Measurements from ENCODE around the gene RILPL2.
"Not testable (repeated sequence)": the region's sequence is repeated elsewhere in the genome, so short reads cannot be mapped to it uniquely, and the experiment has no call there.

Gene RILPL2, protein sequence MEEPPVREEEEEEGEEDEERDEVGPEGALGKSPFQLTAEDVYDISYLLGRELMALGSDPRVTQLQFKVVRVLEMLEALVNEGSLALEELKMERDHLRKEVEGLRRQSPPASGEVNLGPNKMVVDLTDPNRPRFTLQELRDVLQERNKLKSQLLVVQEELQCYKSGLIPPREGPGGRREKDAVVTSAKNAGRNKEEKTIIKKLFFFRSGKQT

DNA sequence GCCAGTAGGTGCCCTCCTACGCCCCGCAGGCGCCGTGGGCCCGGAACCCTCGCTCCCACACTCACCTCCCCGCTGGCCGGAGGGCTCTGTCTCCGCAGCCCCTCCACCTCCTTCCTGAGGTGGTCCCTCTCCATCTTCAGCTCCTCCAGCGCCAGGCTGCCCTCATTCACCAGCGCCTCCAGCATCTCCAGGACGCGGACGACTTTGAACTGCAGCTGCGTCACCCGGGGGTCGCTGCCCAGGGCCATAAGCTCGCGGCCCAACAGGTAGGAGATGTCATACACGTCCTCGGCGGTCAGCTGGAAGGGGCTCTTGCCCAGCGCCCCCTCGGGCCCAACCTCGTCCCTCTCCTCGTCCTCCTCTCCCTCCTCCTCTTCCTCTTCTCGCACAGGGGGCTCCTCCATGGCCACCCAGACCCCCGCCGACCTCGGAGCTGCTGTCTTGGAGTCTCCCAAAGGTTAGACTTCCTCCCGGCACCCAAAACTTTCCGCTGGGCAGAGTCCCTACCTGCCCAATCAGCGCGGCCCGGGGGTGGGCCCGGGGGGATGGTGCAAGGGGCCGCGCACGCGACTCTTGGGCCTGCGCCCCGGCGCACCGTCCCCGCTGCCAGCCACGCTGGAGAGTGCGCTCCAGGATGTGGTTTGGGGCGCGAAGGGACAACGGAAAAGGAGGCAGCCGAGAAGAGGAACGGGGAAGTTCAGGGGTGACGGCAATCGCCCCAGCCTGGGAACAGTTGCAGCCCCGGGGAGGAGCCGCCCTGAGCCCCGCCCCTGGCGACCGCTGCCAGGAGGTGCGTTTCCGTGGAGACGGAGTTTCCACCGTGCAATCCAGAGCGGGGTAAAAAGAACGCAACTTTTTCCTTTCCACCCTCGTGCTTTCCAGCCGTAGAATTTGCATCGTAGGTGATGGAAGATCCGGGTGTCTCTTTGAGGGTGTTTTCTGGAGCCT lies at the start of gene RILPL2:
Gene RILPL2 (minus strand): TSS at position 668 of the 948 bp plus-strand sequence. CDS start 264 bp downstream, at position 404.
- DNase-seq (ENCODE audit: low spot score) = peak; percentile 88

DNA sequence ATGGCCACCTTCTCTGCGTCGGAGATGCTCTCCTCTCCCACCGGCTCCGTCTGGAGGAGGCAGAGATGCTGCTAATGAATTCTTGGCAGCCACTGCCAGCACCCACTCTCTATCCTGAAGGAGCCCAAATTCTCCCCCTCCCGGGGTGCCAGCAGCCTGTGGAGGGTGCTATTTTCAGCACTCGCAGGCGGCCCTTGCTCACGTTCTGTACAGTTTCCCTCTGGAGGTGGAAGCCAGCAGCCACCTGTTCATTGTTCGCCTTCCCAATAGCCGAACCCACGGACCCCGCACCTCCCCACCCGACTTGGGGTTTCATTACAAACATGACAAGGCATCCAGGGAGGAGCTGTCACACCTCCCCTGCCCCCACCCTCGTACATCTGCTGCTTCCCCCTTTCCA lies 49.3 kb upstream of the RILPL2 start:
- DNase-seq (ENCODE audit: low spot score) = no peak

DNA sequence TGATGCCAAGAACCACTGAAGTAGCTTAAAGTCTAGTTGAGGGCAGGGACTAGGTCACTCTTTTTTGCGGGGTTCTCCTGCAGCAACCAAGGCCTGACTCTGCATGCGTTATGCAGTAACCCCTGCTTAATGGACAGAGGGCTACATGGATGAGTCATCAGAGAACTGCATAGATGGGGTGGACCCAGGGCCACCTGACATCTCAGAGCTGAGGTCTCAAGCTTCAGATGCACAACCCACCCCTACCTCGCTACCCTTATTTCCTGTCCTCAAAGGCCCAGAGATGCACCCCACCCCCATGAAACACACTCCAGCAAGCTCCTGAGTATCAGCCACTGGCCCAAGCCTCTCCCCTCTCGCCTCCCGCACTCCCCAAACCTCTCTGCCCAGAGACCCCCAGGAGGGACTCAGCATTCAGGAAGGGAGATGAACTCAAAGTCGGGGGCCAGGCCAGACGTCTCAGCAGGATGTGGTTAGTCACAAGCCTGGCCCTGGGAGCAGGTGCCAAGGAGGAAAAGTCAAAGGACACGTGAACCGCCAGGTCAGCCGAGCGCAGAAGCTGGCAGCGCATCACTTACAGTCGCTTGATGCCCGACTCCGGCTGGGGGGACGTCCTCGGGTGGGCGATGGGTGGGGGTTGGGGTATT lies 47.2 kb upstream of the RILPL2 start:
- DNase-seq (ENCODE audit: low spot score) = no peak

DNA sequence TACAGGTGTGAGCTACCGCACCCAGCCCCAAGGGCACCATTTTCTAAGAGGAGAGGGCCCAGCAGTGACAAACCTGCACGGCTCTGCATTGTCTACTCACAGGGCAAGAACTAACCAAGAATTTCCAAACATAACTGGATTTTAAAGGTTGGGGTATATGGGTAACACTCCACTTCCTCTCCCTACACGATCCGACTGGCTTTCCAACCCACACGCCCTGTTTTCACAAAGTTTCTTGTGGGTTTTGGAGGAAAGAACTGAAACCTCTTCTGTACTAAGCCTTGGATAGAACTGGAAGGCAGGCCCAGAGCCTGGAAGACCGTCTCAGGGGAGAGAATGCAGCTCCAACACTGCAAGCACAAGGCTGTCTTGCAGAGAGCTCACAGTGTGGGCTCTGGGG lies 46.4 kb upstream of the RILPL2 start:
- DNase-seq (ENCODE audit: low spot score) = no peak

DNA sequence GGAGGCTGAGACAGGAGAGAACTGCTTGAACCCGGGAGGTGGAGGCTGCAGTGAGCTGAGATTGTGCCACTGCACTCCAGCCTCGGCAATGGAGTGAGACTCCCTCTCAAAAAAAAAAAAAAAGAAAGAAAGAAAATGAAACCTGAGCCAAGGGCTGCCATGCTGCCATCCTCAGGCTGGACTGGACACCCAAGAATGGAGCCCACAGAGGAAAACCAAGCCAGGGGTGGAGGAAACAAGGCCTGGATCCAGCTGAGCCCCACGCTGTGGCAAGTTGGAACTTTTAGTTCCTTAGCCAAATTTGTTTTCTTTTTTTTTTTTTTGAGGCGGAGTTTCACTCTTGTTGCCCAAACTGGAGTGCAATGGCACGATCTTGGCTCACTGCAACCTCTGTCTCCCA lies 44.8 kb upstream of the RILPL2 start:
- not testable (repeated sequence) for DNase-seq (ENCODE audit: low spot score)

DNA sequence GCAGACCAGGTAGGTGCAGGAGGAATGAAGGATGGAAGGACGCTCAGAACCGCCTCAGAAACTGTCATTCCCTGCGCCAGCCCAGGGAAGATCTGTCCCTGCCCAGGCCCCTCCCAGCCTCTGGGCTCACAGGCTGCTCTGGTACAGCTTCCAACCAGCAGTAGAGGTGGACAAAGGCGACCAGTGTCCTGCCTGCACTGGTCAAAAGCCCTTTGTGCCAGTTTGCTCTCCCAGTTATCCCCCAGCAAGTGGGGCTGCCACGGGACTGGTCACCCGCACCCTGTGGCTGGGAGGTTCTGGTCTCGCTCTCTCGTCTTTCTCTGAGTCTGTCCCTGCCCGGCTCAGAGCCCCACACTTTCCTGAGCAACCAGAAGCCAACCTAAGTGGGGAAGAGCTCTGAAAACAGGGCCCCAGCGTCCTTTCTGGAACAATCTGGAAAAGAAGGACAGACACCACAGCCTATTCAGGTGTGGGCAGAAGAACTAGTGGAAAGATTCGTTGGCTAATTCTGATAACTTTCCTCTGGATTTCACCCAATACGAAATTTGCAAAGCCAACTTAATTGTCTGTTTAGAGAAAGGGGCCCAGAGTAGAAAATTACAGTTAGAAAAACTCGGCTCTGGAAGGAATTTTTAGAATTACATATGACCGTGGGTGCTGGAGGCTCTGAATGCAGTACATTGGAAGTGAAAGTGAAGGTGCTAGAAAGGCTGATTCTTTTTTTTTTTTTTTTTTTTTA lies 43.1 kb upstream of the RILPL2 start:
- DNase-seq (ENCODE audit: low spot score) = no peak

DNA sequence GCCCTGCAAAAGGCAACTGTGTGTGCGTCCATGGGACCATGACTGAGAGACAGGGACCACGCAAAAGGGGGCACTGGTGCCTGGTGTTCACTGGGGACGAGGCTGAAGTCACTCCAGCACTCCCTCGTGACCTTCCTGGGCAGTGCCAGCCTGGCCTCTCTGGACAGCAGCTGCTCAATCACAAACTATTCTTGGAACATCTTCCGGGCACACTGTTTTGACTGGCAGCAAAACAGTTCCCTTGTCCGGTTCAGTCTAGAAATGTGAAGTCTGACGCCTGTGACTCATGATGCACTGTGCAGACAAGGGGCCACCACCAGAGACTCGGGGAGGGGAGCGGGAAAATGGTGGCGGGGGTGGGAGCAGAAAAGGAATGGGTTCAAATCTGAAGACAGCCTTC lies 42.3 kb upstream of the RILPL2 start:
- no peak for DNase-seq (ENCODE audit: low spot score)

DNA sequence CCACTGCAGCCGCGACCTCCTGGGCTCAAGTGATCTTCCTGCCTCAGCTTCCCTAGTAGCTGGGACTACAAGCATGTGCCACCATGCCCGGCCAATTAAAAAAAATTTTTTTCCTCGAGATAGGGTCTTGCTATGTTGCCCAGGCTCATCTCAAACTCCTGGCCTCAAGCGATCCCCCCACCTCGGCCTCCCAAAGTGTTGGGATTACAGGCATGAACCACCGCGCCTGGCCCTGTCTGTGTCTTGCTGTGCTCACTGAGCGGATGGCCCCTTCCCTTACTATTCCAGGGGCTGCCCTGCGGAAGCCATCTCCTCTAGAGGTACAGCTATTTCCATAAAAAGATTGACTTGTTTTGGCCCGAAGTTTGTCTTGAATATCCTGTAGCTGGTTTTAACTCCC lies 41.6 kb upstream of the RILPL2 start:
- DNase-seq (ENCODE audit: low spot score) = no peak

DNA sequence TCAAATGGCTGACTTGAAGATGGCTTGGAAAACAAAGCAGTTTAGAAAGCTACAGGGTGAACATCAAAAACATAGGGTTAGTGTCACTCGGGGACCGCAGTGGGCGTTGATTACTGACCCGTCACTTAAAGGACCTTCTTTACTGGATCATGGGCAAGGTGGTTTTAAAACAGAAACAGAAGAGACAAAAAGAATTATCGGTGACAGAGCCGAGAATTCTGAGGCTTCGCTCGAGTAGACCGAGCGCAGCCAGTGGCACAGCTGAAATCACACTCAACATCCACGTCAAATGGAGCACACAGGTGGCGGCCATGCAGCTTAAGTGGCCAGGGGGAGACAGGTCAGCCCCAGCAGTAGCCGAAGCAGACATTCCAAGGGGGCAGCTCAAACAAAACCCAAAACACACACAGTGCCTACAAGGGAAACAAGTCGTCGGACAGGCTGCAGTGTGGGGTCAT lies 38.8 kb upstream of the RILPL2 start:
- no peak for DNase-seq (ENCODE audit: low spot score)

DNA sequence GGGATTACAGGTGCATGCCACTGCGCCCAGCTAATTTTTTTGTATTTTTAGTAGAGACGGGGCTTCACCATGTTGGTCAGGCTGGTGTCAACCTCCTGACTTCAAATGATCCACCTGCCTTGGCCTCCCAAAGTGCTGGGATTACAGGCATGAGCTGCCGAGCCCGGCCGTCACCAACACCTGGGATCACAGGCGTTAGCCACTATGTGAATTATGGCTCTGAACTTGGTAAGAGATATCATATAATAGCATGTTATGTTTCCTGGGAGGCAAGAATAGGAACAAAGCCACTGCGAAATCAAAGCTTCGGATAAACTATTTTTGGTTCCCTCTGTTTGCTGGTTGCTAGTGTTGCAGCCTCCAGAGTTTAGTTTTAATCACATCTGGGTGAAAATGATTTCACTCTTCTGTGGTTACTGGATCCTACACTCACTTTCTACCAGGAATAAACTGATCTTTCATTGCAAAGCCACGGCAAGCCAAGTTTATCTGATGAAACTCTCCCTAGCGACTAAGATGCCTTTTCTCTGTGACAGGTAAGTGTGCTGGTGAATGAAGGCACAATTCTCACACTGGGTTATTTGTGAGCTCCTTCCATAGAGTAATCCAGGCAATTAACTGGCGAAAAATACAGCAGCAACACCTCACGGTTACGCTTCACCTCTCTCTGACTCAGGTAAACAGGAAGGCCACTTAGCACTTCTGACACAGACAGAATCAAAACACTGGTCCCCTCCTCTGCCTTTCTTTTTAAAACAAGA lies 38.2 kb upstream of the RILPL2 start:
- no peak for DNase-seq (ENCODE audit: low spot score)

DNA sequence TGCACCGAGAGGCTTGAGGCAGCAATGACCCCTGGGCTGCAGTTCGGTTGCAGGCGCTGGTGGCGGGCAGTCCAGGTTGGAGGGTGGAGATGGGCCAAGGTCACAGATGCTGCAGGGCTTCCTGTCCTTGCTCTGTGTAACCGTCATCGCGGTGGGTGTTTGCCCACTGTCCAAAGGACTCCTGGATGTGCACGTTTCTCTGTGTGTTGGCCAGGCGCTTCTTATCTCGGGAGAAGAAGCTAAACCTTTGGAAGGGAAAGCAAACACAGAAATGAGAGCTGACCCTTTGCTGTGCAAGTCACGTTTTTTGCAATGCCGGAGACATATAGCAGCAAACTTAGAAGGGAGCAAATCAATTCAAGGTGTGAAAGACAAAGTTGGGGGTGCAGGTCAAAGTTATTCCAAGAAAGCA lies 36.0 kb upstream of the RILPL2 start:
- no peak for DNase-seq (ENCODE audit: low spot score)

DNA sequence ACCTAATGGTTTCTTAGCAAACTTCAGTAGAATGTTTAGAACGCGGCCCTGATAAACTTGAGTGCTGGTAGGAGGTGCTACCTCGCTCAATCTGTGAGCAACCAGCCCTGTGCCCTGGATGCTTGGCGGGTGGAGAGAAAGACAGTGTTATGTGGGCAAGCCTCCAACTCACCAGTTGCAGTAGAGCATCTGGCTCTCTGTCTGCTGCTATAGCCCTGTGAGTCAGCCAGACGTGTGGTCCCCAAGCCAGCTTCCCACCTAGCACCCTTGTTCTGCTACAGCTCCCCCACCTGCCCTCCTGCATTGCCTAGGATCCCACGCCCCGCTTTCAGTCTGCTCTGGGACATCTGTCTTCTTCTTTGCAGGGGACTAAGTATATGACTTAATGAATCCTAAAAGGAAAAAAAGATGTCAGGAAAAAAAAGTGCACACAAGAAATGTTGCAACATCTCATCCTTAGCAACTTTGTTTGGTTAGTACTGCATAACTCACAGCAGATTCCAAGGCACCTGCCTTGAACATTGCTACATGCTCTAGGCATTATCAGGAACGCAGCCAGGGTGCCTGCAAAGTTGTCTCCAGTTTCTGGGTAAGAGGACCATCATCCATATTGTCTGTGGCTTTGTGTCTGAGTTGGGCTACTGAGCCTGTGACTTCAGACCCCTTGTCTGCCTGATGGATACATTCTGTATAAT lies 35.0 kb upstream of the RILPL2 start:
- DNase-seq (ENCODE audit: low spot score) = no peak

DNA sequence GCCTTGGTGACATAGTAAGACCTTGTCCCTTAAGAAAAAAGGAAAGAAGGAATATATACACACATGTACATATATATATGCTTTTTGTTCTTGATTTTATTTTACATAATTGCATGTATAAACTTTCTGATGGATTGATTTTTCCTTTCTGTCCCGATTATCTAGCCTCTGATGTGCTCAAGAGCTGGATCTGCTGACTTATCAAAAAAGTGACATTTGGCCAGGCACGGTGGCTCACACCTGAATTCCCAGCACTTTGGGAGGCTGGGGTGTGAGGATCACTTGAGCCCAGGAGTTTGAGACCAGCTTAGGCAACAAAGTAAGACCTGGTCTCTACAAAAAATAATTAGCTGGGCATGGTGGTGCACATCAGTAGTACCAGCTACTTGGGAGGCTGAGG lies 33.5 kb upstream of the RILPL2 start:
- DNase-seq (ENCODE audit: low spot score) = no peak

DNA sequence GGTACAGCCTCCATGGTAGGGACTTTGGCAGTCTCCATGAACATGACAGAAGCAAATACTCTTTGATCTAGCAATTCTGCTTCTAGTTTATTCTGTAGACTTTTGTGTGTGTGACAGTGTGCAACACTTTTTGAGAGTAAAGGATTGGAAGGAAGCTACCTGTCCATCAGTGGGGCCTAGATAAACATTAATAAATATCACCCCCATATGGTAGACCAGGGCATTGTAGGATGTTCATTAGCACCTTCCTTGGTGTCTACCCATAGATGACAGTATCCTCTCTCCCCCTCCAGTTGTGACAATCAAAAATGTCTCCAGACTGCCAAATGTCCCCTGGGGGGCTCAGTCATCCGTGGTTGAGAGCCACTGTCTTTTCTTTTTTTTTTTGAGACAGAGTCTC lies 32.3 kb upstream of the RILPL2 start:
- DNase-seq (ENCODE audit: low spot score) = no peak

DNA sequence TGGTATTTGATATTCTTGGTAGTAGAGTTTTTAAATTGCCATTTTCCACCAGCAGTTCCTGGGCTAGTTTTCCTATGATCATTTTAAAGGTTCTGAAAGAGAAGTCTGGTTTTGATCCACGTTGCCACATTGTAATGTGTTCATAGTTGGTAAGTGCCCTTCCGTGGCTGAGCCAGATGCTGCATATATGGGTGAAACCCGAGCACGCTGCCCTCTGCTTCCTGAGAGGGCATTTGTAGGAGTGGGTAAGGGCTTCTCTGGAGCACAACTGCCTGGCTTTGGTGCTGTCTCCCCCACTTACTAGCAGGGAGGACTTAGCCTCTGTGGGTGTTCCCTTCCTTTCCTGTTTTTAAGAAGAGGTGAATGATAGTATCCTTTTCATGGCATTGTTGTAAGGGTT lies 28.6 kb upstream of the RILPL2 start:
- no peak for DNase-seq (ENCODE audit: low spot score)

DNA sequence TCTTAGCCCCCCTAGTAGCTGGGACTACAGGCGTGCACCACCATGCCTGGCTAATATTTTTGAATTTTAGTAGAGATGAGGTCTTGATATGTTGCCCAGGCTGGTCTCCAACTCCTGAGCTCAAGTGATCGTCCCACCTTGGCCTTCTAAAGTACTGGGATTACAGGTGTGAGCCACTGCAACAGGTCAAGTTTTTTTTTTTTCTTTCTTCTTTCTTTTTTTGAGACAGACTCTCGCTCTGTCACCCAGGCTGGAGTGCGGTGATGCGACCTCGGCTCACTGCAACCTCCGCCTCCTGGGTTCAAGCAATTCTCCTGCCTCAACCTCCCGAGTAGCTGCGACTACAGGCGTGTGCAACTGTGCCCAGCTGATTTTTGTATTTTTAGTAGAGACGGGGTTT lies 26.7 kb upstream of the RILPL2 start:
- not testable (repeated sequence) for DNase-seq (ENCODE audit: low spot score)

DNA sequence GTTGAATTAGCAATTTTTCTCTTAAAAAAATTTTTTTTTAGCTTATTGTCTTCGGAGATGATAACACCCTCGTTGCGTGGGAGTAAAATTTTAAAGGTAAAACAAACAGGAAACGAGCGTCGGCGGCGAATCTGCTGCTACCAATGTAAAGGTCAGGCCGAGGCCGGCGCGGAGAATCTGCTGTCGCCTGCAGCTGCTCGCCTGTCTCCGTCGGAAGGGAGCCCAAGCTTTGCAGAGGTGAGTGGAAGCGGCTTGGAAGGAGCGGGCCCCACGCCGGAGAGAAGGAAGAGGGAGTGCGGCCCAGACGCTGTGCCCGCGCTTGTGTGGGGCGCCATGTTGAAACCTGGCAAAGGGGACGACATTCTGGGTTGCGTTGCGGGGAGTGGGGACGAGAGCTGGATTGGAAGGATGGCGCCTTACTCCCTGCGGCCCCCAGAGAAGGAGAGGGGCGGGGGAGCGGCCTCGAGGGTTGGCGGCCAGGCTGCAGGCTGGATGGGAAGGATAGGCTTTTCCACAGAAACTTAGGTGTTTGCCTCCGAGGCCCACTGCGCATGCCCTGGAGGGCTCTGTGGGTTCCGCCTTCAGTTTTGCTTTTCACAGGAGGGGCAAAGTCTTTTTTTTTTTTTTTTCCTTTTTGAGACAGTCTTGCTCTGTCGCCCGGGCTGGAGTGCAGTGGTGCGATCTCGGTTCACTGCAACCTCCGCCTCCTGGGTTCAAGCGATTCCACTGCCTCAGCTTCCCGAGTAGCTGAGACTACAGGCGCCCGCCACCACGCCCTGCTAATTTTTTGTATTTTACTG lies 21.7 kb upstream of the RILPL2 start, which contains the start of gene SNRNP35:
Gene SNRNP35 (plus strand): TSS at position 160 of the 800 bp plus-strand sequence. CDS start 7,402 bp downstream, outside the sequence.
- DNase-seq (ENCODE audit: low spot score) = peak; percentile 82

DNA sequence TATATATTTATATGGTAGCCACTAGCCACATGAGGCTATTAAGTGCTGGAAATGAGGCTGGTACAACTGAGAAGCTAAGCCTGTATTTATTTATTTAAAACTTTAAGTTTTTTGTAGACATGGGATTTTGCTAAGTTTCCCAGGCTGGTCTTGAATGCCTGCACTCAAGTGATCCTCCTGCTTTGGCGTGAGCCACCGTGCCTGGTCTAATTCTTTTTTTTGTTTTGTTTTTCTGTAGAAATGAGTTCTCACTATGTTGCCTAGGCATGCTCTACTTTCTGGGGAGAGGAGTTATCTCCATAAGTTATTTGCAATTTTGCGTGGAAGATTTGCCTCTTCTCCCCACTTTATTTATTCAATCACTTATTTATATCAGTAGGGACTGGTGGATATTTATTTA lies 16.7 kb upstream of the RILPL2 start:
- no peak for DNase-seq (ENCODE audit: low spot score)

DNA sequence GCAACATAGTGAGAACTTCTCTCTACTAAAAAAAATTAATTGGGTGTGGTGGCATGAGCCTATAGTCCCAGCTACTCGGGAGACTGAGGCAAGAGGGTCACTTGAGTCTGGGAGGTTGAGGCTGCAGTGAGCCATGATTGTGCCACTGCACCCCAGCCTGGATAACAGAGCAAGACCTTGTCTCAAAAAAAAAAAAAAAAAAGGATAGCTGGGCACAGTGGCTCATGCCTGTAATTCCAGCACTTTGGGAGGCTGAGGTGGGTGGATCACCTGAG lies 15.7 kb upstream of the RILPL2 start:
- DNase-seq (ENCODE audit: low spot score) = not testable (repeated sequence)

DNA sequence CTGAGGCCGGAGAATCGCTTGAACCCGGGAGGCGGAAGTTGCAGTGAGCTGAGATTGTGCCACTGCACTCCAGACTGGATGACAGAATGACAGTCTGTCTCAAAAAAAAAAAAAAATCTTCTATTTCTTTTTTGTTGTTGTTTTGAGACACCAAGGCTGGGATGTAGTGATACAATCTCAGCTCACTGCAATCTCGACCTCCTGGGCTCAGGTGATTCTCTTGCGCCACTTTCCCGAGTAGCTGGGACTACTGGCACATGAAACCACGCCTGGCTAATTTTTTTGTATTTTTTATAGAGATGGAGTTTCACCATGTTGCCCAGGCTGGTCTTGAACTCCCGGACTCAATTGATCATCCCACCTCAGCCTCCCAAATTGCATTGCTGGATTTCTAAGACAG lies 14.2 kb upstream of the RILPL2 start:
- no peak for DNase-seq (ENCODE audit: low spot score)
